B cell (primary cell): ENCODE data around the gene CMTM3.

Experiments
- EZH2 ChIP-seq: IDR thresholded peaks from 2 replicates; pipeline ENCODE4 v1.6.1; 2012; ENCODE audit warnings: borderline replicate concordance, low read depth, mild to moderate bottlenecking, moderate library complexity, low read length; ENCODE audit not compliant: insufficient read depth, poor library complexity, severe bottlenecking
- TF ChIP-seq, protein P1 (sequence below): fragments of 200-600 bp; IDR thresholded peaks from one replicate; pipeline ENCODE4 v1.8.0; 2022; ENCODE audit warnings: antibody characterized with exemption, mild to moderate bottlenecking

DNA sequence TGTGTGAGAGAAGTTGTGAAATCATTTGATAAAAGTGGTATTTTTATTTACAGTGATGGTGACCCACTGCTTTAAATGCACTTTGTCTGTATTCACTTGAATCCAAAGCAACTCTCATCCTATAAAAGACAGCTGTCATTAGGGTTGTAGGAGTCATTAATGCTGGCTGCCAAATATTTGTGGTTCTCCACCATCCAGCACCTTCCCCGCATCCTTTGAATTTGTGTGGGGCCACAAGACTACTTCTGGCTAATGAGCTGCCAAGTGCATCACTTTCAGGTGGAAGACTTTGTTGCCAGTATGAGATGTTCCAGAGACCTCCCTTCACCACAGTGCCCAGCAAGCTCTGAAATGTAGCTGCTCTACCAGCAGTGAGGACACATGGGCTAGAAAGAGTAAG, 43.4 kb downstream of the CMTM3 start:
- TF ChIP-seq EZH2 = no peak
- TF ChIP-seq, protein P1, sequence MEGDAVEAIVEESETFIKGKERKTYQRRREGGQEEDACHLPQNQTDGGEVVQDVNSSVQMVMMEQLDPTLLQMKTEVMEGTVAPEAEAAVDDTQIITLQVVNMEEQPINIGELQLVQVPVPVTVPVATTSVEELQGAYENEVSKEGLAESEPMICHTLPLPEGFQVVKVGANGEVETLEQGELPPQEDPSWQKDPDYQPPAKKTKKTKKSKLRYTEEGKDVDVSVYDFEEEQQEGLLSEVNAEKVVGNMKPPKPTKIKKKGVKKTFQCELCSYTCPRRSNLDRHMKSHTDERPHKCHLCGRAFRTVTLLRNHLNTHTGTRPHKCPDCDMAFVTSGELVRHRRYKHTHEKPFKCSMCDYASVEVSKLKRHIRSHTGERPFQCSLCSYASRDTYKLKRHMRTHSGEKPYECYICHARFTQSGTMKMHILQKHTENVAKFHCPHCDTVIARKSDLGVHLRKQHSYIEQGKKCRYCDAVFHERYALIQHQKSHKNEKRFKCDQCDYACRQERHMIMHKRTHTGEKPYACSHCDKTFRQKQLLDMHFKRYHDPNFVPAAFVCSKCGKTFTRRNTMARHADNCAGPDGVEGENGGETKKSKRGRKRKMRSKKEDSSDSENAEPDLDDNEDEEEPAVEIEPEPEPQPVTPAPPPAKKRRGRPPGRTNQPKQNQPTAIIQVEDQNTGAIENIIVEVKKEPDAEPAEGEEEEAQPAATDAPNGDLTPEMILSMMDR = no peak
